ENCODE results near the gene KDM3B. TPM values are rescaled to one million over a fixed set of nuclear protein-coding genes. Genes with fewer than 3 reads are reported as not detected.

The KDM3B gene
- total and polyA plus RNA-seq, 2 experiments from 2014 or later = 25.8 to 86.6 TPM

- Mint-ChIP-seq H3K4me3 (peak overlapping the region; percentile 84), H3K27ac (no peak overlapping the region)
Measured at GRCh38 chr5:138467711-138468132, 115.2 kb downstream of the KDM3B start.

More at GRCh38 chr5:138467711-138468132, 115.2 kb downstream of the KDM3B start:
- H3K4me3 ChIP-seq = peak overlapping the region; percentile 94
- no peak overlapping the region for H3K27ac ChIP-seq (ENCODE audit: low read depth)
- peaks cover 14% of the 10 kb centered on the region; the same call in 1 of the 2 replicates for H4K20me1 ChIP-seq (replicated peaks; ENCODE audit: insufficient read depth)
- no peak for DNase-seq (ENCODE audit: low spot score)
- H3K27me3 ChIP-seq (ENCODE audit: insufficient read depth) = peaks cover 26% of the 10 kb centered on the region
- H3K27me3 Mint-ChIP-seq (ENCODE audit: insufficient read depth, low read depth, poor library complexity) = peaks cover 54% of the 10 kb centered on the region
- peaks cover 15% of the 10 kb centered on the region; the same call in 2 of the 3 replicates for H3K9me3 Mint-ChIP-seq
- TF ChIP-seq STAT1 (IDR thresholded peaks at IDR 0.05; ENCODE audit: unreplicated experiment) (no peak), EZH2phosphoT487 (IDR thresholded peaks at IDR 0.05; ENCODE audit: unreplicated experiment) (no peak), CTCF (conservative IDR thresholded peaks at IDR 0.05; ENCODE audit: low read depth in 2 of 2) (no peak), ZNF331 (CRISPR knock-in tag; IDR thresholded peaks at IDR 0.05; ENCODE audit: low read depth) (no peak), ZNF114 (CRISPR knock-in tag; IDR thresholded peaks at IDR 0.05) (no peak), REST (IDR thresholded peaks at IDR 0.05; ENCODE audit: unreplicated experiment) (no peak), ZNF462 (CRISPR knock-in tag; IDR thresholded peaks at IDR 0.05) (no peak), JUNB (IDR thresholded peaks at IDR 0.05; ENCODE audit: unreplicated experiment) (no peak), NANOG (IDR thresholded peaks at IDR 0.05; ENCODE audit: borderline replicate concordance) (no peak), POLR2AphosphoS5 (IDR thresholded peaks at IDR 0.05; ENCODE audit: low read depth) (no peak), EZH2 (IDR thresholded peaks at IDR 0.05; ENCODE audit: low read depth, unreplicated experiment) (no peak), CREB1 (CRISPR knock-in tag; IDR thresholded peaks at IDR 0.05; ENCODE audit: low read depth) (no peak)
- H3F3A ChIP-seq (replicated peaks; ENCODE audit: low read depth) = peaks cover 9% of the 10 kb centered on the region
- peaks cover 3% of the 10 kb centered on the region for H3K4me1 ChIP-seq (ENCODE audit: insufficient read depth)
- H3K79me2 ChIP-seq (replicated peaks; ENCODE audit: insufficient read depth) = no peaks in the 10 kb centered on the region
- H3K4me1 Mint-ChIP-seq = peaks cover 29% of the 10 kb centered on the region; the same call in 2 of the 3 replicates
- ATAC-seq = no peak
- H3K36me3 Mint-ChIP-seq (ENCODE audit: low read depth) = peaks cover 28% of the 10 kb centered on the region
- H2AFZ ChIP-seq = no peak overlapping the region
- H3K9me2 ChIP-seq (ENCODE audit: insufficient read depth) = no peaks in the 10 kb centered on the region
- peak overlapping the region; percentile 96; the same call in 1 of the 2 replicates for H3K4me2 ChIP-seq
- H3K36me3 ChIP-seq (ENCODE audit: insufficient read depth) = 0 out of 2 replicates have a peak, but pooled peaks cover 3% of the 10 kb centered on the region

Data from GM23338 (cell line).